Panc1 (cell line): ENCODE measurements around the gene SULF2. TPM values are rescaled to one million over a fixed set of nuclear protein-coding genes. Genes with fewer than 3 reads are reported as not detected.

Experiments
- ATAC-seq: fragments of 200-7000 bp; cut with Tn5 transposase; 2 replicates; pipeline ENCODE4 v1.9.1; 2020; ENCODE audit warnings: mild to moderate bottlenecking, moderate library complexity
- BruUV-seq: library from RNA; stranded (reverse); fragments of 400-500 nt; replicated peaks from 2 replicates; lab custom pipeline; 2021; lab: Mats Ljungman, UMichigan
- CTCF ChIA-PET: fragments of 300-600 bp; sonication (Branson Sonifier 250); formaldehyde crosslinking; loops from one replicate; lab custom pipeline; 2022; ENCODE audit warnings: antibody characterized with exemption; lab: Charles Lee
- POLR2A ChIA-PET: fragments of 300-600 bp; sonication (Branson Sonifier 250); formaldehyde crosslinking; loops from one replicate; lab custom pipeline; 2022; ENCODE audit warnings: antibody characterized with exemption; lab: Charles Lee
- DNase-seq: peaks from one replicate; pipeline ENCODE4 v3.0.0-alpha.2; 2010; ENCODE audit warnings: low read depth, low spot score
- H3K27ac ChIP-seq: 2 replicates; pipeline ENCODE4 v1.5.1; 2011; ENCODE audit warnings: mild to moderate bottlenecking, low read length, inconsistent platforms
- H3K27me3 ChIP-seq: fragments of 200-500 bp; sonication (Bioruptor generic); 2 replicates; pipeline ENCODE4 v1.6.0; 2014; ENCODE audit warnings: low read length, inconsistent platforms; ENCODE audit not compliant: control insufficient read depth, insufficient read depth
- H3K36me3 ChIP-seq: fragments of 200-500 bp; sonication (Bioruptor generic); 2 replicates; pipeline ENCODE4 v1.5.1; 2014; ENCODE audit warnings: inconsistent platforms, mild to moderate bottlenecking, low read length, moderate library complexity; ENCODE audit not compliant: control insufficient read depth, insufficient read depth
- H3K4me1 ChIP-seq: 2 replicates; pipeline ENCODE4 v1.5.1; 2011; ENCODE audit warnings: inconsistent platforms, mild to moderate bottlenecking, low read length, moderate library complexity; ENCODE audit not compliant: control insufficient read depth, insufficient read depth
- H3K4me3 ChIP-seq, 2 experiments: 2 replicates each; pipeline ENCODE4 v1.5.1; 2011 to 2012; ENCODE audit warnings: low read depth in 2 of 2, low read length in 2 of 2, mild to moderate bottlenecking in 2 of 2, inconsistent platforms in 1 of 2, moderate library complexity in 1 of 2
- H3K9me3 ChIP-seq: fragments of 200-500 bp; sonication (Bioruptor generic); 2 replicates; pipeline ENCODE4 v1.5.1; 2014; ENCODE audit warnings: low read depth, mild to moderate bottlenecking, inconsistent platforms, low read length, moderate library complexity; ENCODE audit not compliant: control insufficient read depth, insufficient read depth
- POLR2AphosphoS5 ChIP-seq: IDR thresholded peaks from 2 replicates; pipeline ENCODE4 v1.6.1; 2012; ENCODE audit warnings: mild to moderate bottlenecking, low read depth, low read length, moderate library complexity
- SIN3A ChIP-seq: IDR thresholded peaks from 2 replicates; pipeline ENCODE4 v1.6.1; 2012; ENCODE audit warnings: low read depth, mild to moderate bottlenecking, low read length, moderate library complexity, borderline replicate concordance; ENCODE audit not compliant: insufficient read depth
- TCF7L2 ChIP-seq: IDR thresholded peaks from 2 replicates; pipeline ENCODE4 v1.6.1; 2011; ENCODE audit warnings: mild to moderate bottlenecking, low read depth, low read length, inconsistent platforms
- in situ Hi-C: cut with HindIII; loops from 2 replicates; pipeline ENCODE4 v1.10.0; 2016; ENCODE audit warnings: low sequenced_read_pairs, low pct_unique_long_range_greater_than_20kb
- intact Hi-C: fragments of 100-400 bp; cut with micrococcal nuclease; formaldehyde crosslinking; loops from one replicate; pipeline ENCODE4 v1.10.0; 2022; ENCODE audit not compliant: unreplicated experiment
- total RNA-seq: library from RNA; stranded (reverse); gene quantifications from one replicate; pipeline ENCODE4 v1.2.1, GENCODE V29; 2021; ENCODE audit not compliant: unreplicated experiment
- TF ChIP-seq, protein P1 (sequence below): fragments of 450-650 bp; IDR thresholded peaks from 2 replicates; pipeline ENCODE4 v1.5.1; 2017; ENCODE audit warnings: mild to moderate bottlenecking
- TF ChIP-seq, protein P2 (sequence below), 2 experiments: IDR thresholded peaks; 2 replicates each; pipeline ENCODE4 v1.6.1; 2011 to 2012; ENCODE audit warnings: low read depth in 2 of 2, control low read depth in 1 of 2, low read length in 1 of 2, mild to moderate bottlenecking in 1 of 2, moderate library complexity in 1 of 2; ENCODE audit not compliant: insufficient read depth in 1 of 2

SULF2 gene
- total RNA-seq, 1 experiment from 2014 or later = 1.4 TPM

- no TSS peak for BruUV-seq
- Histone ChIP-seq H3K36me3 (no peaks in the 10 kb centered on the region), H3K27ac (no peak overlapping the region), H3K4me3 (no peak overlapping the region), H3K4me1 (no peaks in the 10 kb centered on the region), H3K9me3 (no peaks in the 10 kb centered on the region), H3K27me3 (no peaks in the 10 kb centered on the region)
- no peak for DNase-seq
- intact Hi-C loops (no loop called here), in situ Hi-C loops (no loop called here)
- ATAC-seq = no peak
- ChIA-PET POLR2A (no interaction called here), CTCF (no interaction called here)
- no peak for TF ChIP-seq POLR2AphosphoS5
- TF ChIP-seq, protein P1, sequence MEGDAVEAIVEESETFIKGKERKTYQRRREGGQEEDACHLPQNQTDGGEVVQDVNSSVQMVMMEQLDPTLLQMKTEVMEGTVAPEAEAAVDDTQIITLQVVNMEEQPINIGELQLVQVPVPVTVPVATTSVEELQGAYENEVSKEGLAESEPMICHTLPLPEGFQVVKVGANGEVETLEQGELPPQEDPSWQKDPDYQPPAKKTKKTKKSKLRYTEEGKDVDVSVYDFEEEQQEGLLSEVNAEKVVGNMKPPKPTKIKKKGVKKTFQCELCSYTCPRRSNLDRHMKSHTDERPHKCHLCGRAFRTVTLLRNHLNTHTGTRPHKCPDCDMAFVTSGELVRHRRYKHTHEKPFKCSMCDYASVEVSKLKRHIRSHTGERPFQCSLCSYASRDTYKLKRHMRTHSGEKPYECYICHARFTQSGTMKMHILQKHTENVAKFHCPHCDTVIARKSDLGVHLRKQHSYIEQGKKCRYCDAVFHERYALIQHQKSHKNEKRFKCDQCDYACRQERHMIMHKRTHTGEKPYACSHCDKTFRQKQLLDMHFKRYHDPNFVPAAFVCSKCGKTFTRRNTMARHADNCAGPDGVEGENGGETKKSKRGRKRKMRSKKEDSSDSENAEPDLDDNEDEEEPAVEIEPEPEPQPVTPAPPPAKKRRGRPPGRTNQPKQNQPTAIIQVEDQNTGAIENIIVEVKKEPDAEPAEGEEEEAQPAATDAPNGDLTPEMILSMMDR = no peak
- no peak for TF ChIP-seq SIN3A
- TF ChIP-seq TCF7L2 = no peak
- TF ChIP-seq, protein P2, sequence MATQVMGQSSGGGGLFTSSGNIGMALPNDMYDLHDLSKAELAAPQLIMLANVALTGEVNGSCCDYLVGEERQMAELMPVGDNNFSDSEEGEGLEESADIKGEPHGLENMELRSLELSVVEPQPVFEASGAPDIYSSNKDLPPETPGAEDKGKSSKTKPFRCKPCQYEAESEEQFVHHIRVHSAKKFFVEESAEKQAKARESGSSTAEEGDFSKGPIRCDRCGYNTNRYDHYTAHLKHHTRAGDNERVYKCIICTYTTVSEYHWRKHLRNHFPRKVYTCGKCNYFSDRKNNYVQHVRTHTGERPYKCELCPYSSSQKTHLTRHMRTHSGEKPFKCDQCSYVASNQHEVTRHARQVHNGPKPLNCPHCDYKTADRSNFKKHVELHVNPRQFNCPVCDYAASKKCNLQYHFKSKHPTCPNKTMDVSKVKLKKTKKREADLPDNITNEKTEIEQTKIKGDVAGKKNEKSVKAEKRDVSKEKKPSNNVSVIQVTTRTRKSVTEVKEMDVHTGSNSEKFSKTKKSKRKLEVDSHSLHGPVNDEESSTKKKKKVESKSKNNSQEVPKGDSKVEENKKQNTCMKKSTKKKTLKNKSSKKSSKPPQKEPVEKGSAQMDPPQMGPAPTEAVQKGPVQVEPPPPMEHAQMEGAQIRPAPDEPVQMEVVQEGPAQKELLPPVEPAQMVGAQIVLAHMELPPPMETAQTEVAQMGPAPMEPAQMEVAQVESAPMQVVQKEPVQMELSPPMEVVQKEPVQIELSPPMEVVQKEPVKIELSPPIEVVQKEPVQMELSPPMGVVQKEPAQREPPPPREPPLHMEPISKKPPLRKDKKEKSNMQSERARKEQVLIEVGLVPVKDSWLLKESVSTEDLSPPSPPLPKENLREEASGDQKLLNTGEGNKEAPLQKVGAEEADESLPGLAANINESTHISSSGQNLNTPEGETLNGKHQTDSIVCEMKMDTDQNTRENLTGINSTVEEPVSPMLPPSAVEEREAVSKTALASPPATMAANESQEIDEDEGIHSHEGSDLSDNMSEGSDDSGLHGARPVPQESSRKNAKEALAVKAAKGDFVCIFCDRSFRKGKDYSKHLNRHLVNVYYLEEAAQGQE (IDR thresholded peaks at IDR 0.05; ENCODE audit: insufficient read depth in 1 of 2, low read depth in 2 of 2, low read length in 1 of 2) = no peak
These were observed 16.5 kb upstream of the SULF2 start for GRCh38 chr20:47801759-47802158.

GRCh38 chr20:47801079-47801478, 15.8 kb upstream of the SULF2 start:
- no peaks in the 10 kb centered on the region for H3K9me3 ChIP-seq
- ATAC-seq = no peak
- POLR2A ChIA-PET = no interaction called here
- CTCF ChIA-PET = no interaction called here
- no peaks in the 10 kb centered on the region for H3K27me3 ChIP-seq
- no peak overlapping the region for H3K27ac ChIP-seq
- H3K36me3 ChIP-seq = no peaks in the 10 kb centered on the region
- in situ Hi-C loops = no loop called here
- no peak overlapping the region for H3K4me3 ChIP-seq
- no peaks in the 10 kb centered on the region for H3K4me1 ChIP-seq
- no peak for DNase-seq
- no TSS peak for BruUV-seq
- TF ChIP-seq, protein P2 (IDR thresholded peaks at IDR 0.05; ENCODE audit: insufficient read depth in 1 of 2, low read depth in 2 of 2, low read length in 1 of 2) = no peak
- intact Hi-C loops = no loop called here
